NCI-H187 (cell line): ENCODE results near the gene RSRC1.
"Not testable (repeated sequence)": the region's sequence is repeated elsewhere in the genome, so short reads cannot be mapped to it uniquely, and the experiment has no call there.

Experiments used
- DNase-seq, 2 experiments: peaks; one replicate each; lab custom pipeline; 2025; lab: John Stamatoyannopoulos, UW

RSRC1 gene

DNA sequence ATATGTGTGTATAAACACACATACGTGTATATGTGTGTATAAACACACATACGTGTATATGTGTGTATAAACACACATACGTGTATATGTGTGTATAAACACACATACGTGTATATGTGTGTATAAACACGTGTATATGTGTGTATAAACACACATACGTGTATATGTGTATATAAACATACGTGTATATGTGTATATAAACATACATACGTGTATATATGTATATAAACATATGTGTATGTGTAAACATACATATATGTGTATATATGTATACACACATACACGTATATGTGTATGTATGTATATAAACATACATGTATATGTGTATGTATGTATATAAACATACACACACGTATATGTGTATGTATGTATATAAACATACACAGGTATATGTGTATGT, 119.1 kb downstream of the RSRC1 start:
- not testable (repeated sequence) for DNase-seq

- no peak for DNase-seq
Observed at GRCh38 chr3:158233791-158234190, 123.9 kb downstream of the RSRC1 start.

DNA sequence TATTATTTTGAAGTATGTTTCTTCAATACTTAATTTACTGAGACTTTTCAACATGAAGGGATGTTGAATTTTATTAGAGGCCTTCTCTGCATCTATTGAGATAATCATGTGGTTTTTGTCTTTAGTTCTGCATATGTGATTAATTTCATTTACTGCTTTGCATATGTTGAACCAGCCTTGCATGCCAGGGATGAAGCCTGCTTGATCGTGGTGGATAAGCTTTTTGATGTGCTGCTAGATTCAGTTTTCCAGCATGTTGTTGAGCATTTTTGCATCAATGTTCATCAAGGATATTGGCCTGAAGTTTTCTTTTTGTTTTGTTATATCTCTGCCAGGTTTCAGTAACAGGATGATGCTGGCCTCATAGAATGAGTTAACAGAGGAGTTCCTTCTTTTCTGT, 134.4 kb downstream of the RSRC1 start:
- DNase-seq = no peak

- no peak for DNase-seq
Observed at GRCh38 chr3:158247288-158247687, 137.4 kb downstream of the RSRC1 start.

DNA sequence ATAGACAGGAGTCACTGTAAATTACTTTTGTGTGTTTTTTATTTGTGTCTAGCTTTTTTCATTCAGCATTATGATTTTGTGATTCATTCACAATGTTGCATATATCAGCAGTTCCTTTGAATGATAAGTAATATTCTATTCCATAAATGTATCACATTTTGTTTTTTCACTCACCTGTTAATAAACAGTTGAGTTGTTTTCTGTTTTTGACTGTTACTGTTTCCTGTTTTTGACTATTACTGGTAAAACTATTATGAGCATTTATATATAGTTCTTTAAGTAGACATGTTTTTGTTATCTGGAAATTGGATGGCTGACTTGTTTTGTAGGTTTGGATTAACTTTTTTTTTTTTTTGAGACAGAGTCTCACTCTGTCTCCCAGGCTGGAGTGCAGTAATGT, 138.4 kb downstream of the RSRC1 start:
- DNase-seq = no peak

DNA sequence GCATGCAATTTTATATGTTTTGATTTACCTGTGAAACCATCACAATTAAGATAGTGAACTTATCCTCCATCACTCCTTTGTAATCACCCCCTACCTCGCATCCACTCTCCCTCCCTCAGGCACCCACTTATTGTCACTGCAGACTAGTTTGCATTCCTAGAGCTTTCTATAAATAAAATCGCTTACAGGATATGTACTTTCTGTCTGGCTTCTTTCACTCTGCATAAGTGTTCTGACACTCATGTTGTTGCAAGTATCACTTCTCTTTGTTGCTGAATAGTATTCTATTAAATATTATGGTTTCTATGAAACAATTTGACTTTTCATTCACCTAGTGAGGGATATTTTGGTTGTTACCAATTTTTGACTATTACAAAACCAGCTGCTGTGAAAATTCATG, 139.3 kb downstream of the RSRC1 start:
- no peak for DNase-seq

DNA sequence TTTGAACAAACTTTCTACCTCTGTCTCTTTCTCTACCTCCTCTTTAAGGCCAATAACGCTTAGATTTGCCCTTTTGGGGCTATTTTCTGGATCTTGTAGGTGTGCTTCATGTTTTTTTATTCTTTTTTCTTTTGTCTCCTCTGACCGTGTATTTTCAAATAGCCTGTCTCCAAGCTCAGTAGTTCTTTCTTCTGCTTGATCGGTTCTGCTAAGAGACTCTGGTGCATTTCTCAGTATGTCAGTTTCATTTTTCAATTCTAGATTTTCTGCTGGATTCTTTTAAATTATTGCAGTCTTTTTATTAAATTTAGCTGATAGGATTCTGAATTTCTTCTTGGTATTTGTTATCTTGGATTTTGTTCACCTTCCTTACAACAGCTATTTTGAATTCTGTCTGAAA, 148.7 kb downstream of the RSRC1 start:
- DNase-seq = no peak

DNA sequence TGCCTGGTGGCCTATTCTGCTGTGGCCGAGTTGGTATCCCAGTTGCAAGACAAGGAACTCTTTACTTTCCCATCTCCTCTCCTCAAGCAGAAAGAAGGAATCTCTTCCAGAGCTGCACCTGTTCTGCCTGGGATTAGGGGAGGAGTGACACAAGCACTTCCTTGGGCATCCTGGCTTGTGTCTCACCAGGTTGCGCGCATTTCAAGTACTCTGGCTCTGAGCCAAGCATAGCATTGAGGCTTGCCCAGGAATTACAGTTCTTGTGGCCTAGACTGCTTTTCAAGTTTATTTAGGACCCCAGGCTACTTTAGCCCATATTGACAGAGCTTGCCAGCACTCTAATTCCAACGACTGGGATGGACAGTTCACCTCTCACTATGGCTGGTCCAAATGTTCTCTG, 150.5 kb downstream of the RSRC1 start:
- peak in 1 of 2 experiments; percentile 17 for DNase-seq

DNA sequence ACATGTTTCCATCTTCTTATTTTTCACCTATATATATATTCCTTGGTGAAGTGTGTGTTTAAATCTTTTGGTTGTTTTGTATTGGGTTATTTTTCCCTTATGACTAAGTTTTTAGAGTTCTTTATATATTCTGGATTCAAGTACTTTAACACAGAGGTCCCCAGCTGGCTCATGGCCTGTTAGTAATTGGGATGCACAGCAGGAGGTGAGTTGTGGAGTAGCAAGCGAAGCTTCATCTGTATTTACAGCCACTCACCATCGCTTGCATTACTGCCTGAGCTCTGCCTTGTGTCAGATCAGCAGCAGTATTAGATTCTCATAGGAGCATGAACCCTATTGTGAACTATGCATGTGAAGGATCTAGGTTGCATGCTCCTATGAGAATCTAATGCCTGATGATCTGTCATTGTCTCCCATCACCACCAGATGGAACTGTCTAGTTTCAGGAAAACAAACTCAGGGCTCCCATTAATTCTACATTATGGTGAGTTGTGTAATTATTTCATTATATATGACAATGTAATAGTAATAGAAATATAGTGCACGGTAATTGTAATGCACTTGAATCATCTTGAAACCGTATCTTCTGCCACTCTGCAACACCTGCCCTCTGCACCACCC, 151.6 kb downstream of the RSRC1 start:
- no peak for DNase-seq

DNA sequence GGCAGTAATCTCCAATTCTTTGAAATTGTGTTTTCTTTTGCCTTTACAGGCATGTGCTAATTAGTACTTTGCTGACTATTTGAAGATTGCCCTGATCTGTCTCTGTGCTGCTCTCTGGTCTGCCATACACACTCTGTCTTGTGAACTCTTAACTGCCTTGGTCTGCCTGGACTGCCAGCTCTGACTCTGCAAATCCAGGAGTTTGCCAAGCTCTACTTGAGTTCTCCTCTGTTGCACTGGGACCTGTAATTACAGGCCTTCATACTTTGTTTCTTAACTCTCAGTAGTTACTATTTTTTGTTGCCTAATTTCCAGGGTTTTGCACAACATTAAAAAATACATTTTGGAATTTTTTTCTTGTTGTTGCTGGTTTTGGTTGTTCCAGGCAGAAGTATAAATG, 155.0 kb downstream of the RSRC1 start:
- DNase-seq = no peak

DNA sequence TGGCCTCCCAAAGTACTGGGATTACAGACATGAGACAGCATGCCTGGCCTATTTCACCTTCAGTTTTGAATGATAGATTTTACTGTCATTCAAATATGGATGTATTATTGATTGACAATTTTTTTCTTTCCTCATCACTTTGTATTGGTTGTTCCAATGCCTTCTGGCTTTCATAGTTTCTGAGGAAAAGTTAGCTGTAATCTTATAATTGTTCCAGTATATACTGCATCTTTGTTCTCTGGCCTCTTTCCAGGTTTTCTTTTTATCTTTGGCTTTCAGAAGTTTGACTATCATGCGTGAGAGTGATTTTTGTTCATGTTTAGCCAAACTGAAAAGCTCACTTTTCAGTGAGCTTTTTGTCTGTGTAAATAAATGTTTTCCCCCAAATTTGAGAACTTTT, 157.1 kb downstream of the RSRC1 start:
- no peak for DNase-seq

DNA sequence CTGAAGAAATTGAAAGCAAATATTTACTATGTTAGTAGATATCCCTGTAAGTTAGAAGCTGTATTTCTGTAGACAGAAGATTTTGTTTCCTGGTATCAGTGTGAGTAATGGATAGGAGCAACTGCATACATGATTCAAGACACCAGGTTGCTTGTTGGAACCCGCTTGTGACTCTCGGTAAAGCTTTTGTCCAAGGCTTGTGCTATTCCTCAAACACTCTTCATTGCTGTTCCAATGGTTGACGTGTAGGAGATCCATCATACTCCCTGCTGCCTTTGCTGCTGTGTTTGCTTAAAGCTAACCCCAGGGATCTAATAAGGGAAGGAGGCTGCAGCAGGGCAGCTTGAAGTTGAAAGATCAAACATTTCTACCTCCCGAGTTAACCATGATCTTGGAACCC, 160.1 kb downstream of the RSRC1 start:
- no peak for DNase-seq

DNA sequence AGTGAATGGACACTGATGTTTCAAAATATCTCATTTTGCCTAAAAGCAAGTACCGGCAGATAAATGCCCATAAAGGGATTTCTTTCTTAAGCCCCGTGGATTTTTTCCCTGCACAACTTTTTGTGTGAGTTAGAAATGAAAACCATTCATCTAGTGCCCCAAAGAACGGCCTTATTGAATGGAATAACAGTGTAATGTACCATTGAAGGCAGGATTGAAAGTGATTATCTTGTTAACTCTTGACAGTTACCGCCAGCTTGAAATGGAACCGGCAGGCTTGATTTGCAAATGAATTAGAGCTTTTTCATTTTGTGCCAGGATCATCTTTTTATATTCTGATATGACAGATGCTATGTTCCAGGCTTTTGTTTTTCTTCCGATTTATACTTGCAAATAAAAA, 162.2 kb downstream of the RSRC1 start:
- DNase-seq = no peak

- no peak for DNase-seq
Observed at GRCh38 chr3:158273656-158274055, 163.8 kb downstream of the RSRC1 start.

- DNase-seq = no peak
Observed at GRCh38 chr3:158278187-158278586, 168.3 kb downstream of the RSRC1 start.

DNA sequence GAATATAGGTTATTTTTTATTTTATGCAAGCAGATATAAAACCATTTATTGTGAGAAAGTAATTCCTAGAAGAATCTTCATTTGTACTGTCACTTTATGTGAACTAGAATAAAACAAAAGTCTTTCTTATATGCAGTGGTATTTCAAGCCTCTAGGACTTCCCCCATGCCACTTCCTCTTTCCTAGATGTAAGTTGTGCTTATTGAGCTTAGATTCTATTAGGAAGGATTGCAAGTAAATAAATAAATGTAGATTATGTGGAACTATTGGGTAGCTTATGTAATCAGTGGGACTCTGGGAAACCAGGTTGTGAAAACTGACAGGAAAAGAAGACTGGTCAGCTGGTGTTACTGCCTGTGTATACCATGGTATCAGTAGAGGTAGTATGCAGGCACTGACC, 169.7 kb downstream of the RSRC1 start:
- no peak for DNase-seq

DNA sequence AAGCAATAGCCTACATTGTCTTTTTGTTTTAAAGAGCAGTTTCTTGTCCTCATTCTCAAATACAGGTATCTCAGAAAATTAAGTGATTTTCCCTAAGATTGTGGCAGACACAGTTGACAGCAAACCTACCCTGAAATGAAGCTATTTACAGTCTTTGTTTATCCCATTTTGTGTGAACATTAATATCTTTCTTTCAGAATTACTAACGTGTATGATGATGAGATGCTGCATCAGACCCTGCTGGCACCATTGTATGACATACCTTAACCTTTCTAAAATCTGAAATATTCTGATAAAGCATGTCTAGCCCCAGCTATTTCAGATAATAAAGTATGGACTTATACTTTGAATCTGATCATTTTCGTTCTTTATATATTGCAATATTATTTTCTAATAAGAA, 185.9 kb downstream of the RSRC1 start:
- no peak for DNase-seq

DNA sequence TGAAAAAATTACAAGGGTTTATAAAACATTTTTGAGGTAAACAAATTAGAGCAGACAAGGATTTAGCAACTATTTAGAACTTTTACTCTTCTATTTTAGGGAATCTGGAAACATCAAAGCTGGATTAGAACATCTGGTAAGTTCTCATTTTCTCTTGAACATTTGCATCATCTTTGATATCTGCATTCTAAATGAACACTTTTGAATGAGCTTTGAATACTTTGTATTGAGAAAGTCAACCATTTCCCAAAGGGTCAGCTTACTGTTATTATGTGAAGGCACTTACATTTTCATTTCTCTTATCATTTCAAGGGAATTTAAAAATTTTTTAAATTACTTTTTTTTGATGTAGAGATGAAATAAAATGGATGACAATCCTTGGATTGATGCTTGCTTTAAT, 188.1 kb downstream of the RSRC1 start:
- no peak for DNase-seq

DNA sequence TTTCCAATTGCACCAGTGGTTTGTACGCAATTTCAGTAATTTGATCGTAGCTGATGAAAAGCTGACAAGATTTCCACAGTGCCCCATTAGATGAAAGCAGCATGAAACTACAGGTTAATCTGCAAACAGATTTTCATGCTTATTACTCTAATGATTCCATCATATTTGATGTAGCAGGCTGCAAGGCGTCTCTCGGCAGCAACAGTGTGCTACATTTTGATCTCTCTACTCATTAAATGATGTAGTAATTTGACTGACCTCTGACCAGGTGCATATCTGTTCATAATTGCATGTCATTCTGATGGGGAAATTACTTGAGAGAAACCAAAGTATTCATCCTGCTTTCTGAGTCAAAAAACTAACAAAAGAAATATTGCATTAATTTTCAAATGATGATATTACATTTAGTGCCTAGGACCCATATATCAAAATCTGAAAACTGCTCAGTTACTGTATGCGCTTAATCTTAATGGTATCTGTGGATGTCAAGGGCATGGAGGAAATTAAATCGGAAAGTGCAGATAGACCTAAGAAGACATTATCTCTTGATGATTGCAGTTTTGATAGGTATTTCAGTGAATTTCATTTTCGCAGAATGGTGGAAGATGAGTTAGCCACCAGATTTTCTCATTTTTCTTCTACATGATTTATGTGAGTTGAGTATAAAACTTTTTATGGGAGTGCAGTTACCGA, 198.5 kb downstream of the RSRC1 start:
- DNase-seq = no peak

GRCh38 chr3:158312560-158313141, 202.8 kb downstream of the RSRC1 start:
- no peak for DNase-seq

- DNase-seq = no peak
Observed at GRCh38 chr3:158313338-158313927, 203.5 kb downstream of the RSRC1 start.

- DNase-seq = no peak
Observed at GRCh38 chr3:158314426-158315357, 204.8 kb downstream of the RSRC1 start.
